Measurements from ENCODE around the gene HTR1E. TPM values are rescaled to one million over a fixed set of nuclear protein-coding genes. Genes with fewer than 3 reads are reported as not detected.

HTR1E gene
- total and polyA plus RNA-seq, 9 of the 15 experiments (the other 6 are each of a cell fraction or from before 2014, with no cell fraction given), result not detected

DNA sequence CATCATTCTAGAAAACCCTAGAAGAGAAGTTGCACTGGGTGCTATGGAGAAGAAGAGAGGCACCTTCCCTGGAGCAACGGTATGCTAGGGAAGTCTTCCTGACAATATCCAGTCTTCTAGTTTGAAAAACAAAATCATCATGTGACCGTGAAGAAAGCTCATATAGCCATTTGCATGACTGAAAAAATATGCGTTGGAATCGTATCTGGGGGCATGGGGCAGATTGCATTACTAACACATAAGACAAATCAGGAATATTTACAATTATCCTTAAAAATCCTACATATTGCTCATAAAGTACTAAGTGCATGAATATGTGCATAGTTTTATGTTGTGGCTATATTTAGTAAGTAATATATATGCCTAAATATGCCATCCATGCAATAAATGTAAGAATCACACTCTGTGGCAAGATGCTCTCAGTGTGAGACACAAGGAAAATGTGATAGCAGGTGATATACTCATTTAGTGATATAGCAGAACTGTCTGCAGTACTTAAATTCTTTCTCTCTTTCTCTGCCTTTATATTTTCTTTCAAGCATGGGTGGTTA is 26.8 kb downstream of the HTR1E start:
- Histone ChIP-seq H3K4me3 (no peak overlapping the region), H2AFZ (ENCODE audit: low read depth, low read length) (no peak overlapping the region), H3K36me3 (ENCODE audit: control insufficient read depth, insufficient read depth, low read length) (no peaks in the 10 kb centered on the region), H3K79me2 (ENCODE audit: control insufficient read depth, insufficient read depth, low read length) (no peaks in the 10 kb centered on the region), H3K4me1 (replicated peaks in 1 of 2; ENCODE audit: control insufficient read depth in 2 of 2, insufficient read depth in 2 of 2, low read length in 2 of 2) (no peaks in the 10 kb centered on the region), H3K9me3 (replicated peaks; ENCODE audit: control insufficient read depth, insufficient read depth, low read depth, low read length) (no peaks in the 10 kb centered on the region), H4K20me1 (replicated peaks; ENCODE audit: control insufficient read depth, insufficient read depth, low read length) (no peaks in the 10 kb centered on the region), H3K27me3 (ENCODE audit: control insufficient read depth in 2 of 2, insufficient read depth in 2 of 2, low read length in 2 of 2) (no peaks in the 10 kb centered on the region), H3K9me1 (ENCODE audit: control insufficient read depth, insufficient read depth, low read length) (no peaks in the 10 kb centered on the region), H3K4me2 (ENCODE audit: insufficient read depth, low read length) (no peak overlapping the region), H3K9ac (ENCODE audit: insufficient read depth in 1 of 2, low read depth in 2 of 2, low read length in 2 of 2) (no peak overlapping the region), H3K27ac (ENCODE audit: extremely low read depth, low read depth, low read length) (no peak overlapping the region)
- FAIRE-seq (no peak), DNase-seq (ENCODE audit: extremely low read depth in 1 of 4, low spot score in 3 of 4) (no peak), ATAC-seq (no peak)
- in situ Hi-C loops (cut with MboI), result no loop called here
- CTCF ChIA-PET (ENCODE audit: low intra/inter-chr PET ratio), result no interaction called here
- POLR2A ChIA-PET, result no interaction called here
- BruUV-seq (replicated peaks), result no TSS peak
- WGBS (ENCODE audit: insufficient coverage, low coverage, missing lambda C conversion rate), result 0% methylated on average over 4 of the region's 4 CpGs
- TF ChIP-seq HMBOX1 (IDR thresholded peaks at IDR 0.05) (no peak), ZNF766 (CRISPR knock-in tag; conservative IDR thresholded peaks at IDR 0.05) (no peak), FOS (IDR thresholded peaks at IDR 0.05; ENCODE audit: extremely low read depth, insufficient read length) (no peak), HEY1 (CRISPR knock-in tag; IDR thresholded peaks at IDR 0.05; ENCODE audit: borderline replicate concordance) (no peak), SRSF1 (IDR thresholded peaks at IDR 0.05; ENCODE audit: low read depth, low read length) (no peak), ZEB2 (IDR thresholded peaks at IDR 0.05) (no peak), ZFP1 (CRISPR knock-in tag; IDR thresholded peaks at IDR 0.05) (no peak), DDX20 (tag; IDR thresholded peaks at IDR 0.05; ENCODE audit: low read depth) (no peak), PHF20 (IDR thresholded peaks at IDR 0.05; ENCODE audit: partially characterized antibody) (no peak), MTA1 (IDR thresholded peaks at IDR 0.05; ENCODE audit: borderline replicate concordance) (no peak), GABPB1 (CRISPR knock-in tag; IDR thresholded peaks at IDR 0.05) (no peak)
- intact Hi-C loops (cut with micrococcal nuclease), result no loop called here
